Stimulated activated naive CD8-positive, alpha-beta T cell treated with anti-CD3 and anti-CD28 coated beads, Interleukin-15, Interleukin-2, amounts not matched to agents 100 U/mL and 50 U/mL, for 24 hours (primary cell): ENCODE measurements around the gene EBF3.
A peak's percentile ranks its signal among the peaks of the same experiment; 100 is the strongest.

Source experiments
- ATAC-seq: fragments of 150-1000 bp; cut with Tn5 transposase; one replicate; pipeline ENCODE4 v1.10.0; 2021
- DNase-seq: peaks from one replicate; pipeline ENCODE4 v3.0.0; 2021

The EBF3 gene

DNA sequence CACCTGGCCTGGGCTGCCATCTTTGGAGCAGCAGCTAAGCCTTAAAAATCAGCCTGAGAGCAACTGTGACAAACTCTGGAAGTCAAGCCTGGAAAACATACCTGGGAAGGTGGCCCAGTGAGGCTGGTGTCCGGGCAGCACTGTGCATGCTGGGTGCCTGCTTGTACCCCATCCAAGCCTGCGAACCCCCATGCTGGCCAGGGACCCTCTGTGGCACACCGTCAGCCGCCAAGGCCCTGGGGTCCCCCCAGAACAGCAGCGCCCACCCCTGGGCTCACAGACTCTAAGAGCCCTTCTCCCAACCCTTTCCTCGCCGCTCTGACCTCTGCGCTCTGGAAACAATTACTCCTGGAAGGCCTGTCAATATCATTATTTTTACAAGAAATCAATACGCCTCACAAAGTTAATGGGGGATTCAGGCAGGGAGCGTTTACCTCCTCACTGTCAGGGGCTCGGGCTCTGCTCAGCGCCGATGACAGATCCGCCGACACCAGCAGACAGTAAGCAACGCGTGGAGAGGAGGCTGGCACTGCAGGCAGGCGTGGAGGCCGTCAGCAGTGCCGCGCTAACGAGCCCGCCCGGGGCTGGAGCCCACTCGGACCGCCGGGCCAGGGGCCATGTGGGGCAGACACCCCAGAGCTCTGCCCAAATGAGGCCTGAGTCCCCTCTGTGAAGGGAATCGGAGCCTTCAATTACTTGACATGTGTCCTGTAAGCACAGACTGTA, 54.4 kb downstream of the EBF3 start:
- ATAC-seq: no peak
- DNase-seq: no peak

DNA sequence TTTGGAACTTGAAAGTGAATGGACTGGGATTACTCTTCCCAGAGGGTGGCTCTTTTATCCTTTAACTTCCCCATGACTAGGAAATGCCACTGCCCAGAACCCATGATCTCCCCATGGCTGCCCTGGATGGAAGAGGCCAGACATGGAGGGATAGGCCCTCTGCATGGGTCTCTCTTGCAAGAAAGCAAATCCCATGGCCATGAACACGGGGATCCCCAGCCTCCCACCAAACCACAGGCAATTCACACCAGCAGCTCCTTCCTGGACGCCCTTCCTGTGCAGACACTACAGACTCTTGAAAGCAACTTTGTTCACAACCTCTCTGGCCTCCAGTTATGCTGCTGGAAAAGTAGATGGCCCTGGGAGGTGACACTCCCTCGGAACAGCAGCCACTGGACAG, 55.0 kb downstream of the EBF3 start:
- DNase-seq: no peak
- ATAC-seq: no peak

DNA sequence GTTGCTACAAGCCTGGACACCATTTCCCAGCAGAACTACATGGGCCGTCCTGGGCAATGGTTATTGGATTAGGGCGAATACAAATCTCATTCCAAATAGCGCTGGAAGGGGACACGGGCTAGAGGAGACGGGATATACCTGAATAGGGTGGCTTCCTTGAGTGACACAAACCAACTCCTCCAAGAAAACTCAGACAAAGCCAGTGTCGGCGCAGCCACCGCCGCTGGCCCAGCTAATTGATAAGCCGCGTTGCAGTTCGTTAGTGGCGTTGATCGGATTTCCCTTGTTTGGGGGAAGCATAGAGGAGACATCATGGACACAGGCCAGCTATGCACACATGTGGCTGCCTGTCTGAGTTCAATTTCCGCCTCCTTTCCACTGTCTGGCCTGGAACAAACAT, 55.7 kb downstream of the EBF3 start:
- ATAC-seq: no peak
- DNase-seq: no peak

DNA sequence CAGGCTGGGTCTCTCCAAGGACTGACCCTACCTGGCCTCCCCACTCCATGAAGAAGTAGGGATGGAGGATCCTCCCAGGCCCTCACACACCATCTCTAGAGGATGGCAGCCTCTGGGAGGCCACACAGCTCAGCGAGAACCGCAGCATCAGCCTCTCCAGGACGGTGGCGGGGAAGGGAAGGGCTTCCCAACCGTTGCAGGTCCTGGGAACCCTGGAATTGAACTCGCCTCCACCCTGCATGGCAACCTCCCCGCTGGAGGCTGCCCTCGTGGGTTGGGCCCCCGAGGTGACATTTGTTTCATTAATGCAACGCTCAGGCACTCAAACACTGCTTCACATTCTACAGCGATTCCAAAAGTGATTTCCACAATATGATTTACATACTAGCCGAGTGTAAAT, 58.5 kb downstream of the EBF3 start:
- ATAC-seq (no peak), DNase-seq (no peak)

DNA sequence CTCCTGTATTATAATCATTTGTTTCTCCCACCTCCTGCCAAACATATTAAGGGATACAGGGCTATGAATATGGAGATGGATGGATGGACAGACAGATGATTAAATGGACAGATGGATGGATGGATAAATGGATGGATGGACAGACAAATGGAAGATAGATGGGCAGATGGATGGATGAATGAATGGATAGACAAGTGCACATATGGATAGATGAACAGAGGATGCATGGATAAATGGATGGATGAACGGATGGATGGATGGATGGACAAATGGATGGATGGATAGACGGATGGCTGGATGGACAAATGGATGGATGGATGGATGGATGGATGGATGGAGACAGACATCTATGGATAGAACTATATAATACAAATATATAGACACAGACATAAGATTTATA, 59.8 kb downstream of the EBF3 start:
- DNase-seq (no peak), ATAC-seq (no peak)

DNA sequence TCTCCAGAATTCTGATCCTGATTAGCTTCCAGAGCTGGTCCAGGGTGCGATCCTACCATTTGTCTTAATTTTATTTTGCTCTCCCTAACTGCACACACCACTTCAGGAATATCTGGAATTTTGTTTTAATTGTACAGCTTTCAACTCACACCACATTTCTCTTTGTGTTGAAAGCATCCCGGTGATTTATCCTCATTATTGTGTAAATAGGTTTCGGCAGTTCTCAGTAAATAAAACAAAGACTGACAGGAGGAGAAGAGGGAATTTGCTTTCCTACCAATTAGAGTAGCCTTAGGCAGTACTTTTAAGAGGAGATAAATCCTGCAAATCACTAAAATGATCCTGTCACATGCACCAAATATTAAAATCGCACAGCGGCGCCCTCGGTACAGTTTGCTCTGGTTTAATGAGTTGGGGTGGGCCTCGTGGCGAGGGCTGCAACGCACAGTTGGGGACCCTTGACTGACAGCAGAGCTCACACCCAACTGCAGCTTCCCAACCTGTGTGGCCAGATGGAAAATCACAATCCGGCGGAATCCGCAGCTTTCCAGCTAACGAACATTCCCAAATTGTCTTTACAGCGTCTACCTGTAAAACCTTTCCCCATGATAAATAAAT, 62.6 kb downstream of the EBF3 start:
- DNase-seq (no peak), ATAC-seq (no peak)

DNA sequence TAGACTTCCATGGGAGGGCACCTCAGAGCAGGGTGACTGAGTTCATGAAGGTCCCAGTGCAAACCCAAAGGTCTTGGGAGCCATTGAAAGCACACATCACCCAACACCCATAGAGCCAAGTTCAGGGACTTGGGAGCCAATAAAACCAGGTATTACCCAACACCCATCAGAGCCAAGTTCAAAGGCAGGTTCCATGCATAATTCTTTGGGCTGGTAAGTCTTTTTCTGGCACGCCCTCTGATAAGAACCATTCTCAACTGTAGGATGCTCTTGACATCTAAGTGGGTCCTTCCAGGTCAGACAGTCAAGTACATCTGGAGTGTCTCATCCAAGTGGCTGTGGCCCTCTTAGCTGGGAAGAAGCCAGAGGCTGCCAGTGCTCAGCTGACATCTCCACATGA, 63.2 kb downstream of the EBF3 start:
- DNase-seq (no peak), ATAC-seq (no peak)

DNA sequence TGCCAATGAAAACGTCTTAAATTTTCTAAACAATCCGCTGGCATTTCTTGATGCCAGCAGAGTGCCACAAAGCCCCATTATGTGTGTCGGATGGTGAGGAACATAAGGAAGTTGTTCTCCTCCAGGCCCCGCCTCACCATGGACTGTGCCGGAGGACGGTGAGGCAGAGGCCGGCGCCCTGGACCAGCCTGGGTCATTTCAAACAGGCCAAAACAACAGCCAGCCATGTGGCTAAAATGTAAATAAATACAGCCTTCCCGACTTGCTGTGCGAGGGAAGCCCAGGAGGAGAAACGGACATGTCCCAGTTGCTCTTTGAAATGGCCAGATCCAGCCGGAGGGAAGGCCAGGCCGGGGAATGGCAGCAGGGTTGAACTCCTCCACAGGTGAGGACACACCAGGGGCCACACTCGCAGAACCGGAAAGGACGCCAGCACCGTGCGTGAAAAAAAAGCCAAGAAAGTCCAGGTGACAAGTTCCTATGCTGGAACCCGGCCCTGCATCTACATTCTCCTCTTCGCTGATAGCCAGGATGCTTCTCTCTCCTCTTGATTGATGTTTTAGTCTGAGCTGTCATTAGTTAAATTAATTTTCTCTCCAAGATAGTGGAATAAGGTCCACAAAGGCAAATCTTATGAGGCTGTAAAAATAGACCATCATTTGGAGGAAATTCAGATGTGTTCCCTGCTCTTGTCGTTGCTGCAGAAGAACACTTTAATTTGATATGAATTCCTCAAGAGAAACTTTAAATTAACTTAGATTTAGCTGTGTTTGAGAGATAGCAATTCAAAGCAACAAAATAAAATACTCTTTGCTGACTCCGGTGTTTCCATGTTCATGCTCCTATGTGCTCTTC, 64.6 kb downstream of the EBF3 start:
- DNase-seq: no peak
- no peak for ATAC-seq

DNA sequence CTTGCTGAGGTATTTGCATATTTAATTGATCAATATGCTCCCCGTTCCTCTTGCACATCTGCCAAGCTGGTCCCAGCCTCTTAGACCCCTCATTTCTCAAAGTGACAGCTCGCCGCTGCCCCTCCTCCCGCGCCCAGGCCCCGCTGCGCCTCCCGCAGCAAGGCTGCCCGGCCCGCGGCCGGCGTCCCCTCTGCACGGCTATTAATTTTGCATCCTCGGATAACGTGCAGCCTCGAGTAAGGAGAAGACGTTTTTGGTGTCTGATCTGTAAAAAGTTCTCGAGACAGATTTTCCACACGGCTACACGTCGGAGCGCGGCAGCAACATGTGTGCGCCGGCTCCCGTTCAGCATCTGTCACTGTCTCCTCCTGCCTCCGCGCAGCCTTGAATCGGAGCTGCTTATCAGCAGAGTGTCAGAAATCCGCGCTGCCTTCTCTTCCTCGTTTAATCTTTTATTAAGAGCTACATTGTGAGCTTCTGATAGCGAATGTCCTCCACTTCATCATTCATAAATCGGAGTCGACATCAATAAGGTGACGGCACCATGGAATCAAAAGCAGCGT, 65.3 kb downstream of the EBF3 start:
- ATAC-seq (no peak), DNase-seq (no peak)

DNA sequence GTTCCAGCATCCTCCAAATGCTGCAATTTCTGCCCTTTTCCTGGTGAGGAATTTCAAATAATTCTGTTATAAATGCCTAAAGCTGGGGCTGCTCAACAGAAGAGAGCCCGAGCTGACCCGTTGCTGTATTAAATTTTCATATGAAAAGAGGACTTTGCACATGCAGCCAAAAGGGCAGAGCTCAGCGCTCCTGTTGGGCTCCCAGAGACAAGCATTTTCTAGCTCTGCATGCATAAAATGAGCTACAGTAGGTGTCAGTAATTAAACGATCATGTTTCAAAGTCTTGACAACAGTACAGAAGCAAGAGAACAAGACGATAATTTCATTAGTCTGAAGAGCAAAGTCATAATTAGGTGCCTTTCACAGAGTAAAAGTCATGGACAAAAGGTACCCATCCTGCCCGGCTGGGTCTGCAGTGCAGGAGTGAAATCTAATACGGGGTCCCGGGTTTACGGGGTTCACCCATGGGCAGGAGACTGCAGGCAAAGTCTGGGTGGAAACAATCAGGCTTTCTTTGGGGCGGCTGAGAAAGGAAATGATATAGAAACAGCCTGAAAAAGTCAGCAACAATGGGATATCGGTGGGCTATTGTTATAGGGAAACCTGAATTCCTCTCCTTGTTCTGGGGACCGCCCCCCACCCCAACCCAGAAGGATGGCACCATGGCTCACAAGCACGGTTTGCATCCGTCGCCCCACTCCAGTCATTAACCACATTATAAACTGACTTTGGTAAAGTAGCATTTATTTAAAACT, 66.0 kb downstream of the EBF3 start:
- ATAC-seq: no peak
- no peak for DNase-seq

DNA sequence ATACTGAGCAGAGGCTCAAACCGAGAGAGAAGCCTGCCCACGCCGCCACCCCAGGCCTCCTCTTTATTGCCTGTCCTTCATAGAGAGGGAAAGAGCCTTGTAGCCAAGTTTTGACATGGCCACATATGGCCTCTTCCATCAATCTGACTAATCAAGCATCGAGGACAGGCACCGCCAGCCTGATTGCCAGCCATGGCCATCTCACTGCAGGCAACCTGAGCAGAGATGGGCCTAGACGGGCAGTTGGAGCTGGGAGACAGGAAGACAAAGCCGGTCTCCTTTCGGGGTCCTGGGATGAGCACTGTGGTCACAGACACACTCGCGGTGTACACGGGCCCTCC, 67.2 kb downstream of the EBF3 start:
- DNase-seq (no peak), ATAC-seq (no peak)

DNA sequence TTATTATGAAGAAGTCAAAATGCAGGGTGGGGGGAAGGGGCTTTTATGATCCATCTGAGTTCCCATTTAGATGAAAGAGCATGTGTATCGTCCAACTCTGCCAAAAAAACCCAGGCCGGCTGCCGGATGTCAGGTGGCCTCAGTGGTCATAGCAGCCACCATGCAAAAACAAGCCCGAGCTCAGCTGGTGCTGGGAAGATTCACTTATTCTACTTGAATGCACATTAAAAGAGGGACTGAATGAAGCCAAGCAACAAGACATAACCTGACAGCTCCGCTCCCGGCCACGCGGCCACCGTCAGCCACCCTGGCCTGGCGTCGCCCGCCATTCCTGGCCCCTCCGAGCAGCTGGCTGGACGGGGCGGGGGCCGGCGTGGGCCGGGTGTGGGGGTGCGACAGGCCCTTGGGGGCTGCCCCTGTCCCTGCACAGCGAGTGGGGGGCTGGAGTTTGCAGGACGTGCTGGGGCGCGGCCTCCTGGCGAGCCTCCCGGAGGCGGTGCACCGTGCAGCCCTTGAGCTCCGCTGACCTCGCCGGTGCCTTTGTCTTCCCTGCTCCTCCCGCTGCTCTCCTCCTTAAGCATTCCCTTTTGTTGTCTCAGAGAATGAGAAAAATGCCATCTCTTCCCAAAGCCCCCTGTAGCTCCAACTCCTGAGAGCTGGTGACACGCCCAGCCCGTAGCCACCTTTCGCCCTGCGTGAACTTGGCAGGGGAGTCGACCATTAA, 67.8 kb downstream of the EBF3 start:
- no peak for DNase-seq

DNA sequence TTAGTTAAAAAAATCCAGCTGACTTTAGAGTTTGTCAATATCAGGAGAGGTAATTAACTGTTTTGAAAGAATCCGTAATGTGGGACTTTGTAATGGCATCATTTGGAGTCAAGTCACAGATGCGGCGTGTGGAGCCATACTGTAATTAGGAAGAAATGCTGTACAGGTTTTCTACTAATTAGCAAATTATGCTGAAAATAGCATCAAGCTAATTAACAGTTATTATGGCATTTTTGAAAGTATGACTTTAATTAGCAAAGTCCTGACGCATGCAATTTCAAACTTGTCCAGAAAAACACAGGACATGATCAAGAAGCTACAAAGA, 68.3 kb downstream of the EBF3 start:
- ATAC-seq (no peak), DNase-seq (no peak)

More for the DNA sequence above, 67.8 kb downstream of the EBF3 start:
- no peak for ATAC-seq

DNA sequence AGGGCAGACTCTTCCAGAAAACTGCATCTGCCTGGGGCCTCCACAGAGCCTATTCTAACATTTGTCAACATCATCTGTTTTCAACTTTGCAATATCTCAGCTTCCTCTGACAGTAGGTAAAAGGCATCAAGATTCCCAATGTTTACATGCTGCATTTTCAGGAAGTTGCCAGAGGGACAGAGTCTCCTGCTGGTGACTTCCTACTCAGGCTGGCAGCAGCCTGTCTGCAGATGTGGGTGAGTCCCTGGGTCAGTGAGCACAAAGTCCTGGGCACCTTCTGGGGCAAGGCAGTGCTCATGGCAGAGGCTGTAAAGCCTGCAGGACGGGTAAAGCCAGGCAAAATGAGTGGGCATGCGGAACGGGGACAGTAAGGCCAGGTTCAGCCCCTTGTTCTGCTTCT, 69.4 kb downstream of the EBF3 start:
- DNase-seq (no peak), ATAC-seq (no peak)

DNA sequence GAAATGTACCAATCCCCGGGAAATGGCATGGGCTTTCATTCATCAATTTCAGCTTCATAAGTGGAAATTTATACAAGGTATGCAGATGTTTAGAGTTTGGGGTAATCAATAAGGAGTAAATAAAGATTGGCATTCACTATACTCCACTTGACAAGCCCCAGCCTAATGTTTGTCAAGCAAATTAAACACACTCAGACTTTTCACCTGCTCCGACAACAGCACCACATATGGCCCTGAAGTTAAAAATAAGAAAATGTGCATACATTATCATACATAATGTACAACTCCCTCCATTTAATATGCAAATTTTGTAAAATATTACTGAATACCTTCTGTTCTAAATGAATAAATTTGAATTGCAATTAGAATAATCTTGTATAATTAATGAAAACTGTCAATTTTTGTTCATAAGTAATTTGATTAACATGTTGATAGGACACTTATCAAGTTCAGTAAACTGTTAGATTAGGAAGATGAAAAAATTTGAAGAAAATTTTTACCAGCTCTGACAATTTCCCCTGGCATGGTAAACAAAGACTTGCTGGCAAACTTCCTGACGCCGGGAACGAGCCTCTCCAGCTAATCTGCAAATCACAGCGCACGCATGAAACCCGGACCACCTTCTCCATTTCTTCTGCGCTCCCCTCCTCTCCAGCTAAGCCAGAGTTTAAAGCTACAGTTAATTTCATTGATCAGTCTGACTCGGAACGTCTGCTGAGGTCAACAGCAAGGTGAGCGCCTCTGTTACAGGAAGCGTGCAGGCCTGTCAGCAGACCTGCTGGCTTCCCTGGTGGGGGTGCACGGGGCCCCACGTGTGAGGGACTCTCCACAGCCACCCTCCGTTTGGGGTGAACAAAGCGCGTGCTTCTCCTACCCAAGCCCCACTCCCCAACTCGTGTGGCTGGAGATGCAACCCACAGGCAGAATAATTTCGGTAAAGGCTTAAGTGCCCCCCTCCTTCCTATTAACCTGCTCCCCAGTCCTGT, 70.7 kb downstream of the EBF3 start:
- ATAC-seq (no peak), DNase-seq (no peak)

DNA sequence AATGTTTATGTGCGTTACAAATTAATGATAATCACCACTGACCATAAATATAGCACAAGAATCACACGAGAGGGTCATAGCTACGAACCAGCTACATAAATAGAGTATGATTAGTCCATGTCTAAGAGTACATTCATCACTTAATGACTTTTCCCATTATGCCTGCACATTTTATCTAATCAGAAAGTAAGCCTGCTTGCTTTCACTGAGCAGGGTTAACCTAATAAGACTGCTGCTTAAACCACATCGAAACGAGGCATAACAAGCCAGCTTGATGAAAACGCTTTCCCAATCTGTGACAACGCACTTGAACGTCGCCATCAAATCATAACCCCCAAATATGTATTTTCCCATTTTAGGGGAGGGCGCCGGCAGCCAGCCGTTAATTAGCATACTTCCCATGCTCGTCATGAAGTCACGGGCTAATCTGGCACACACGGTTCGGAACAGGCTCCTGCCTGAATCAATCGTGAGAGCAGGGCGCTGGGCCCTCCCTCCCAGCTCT, 71.5 kb downstream of the EBF3 start:
- ATAC-seq: no peak

DNA sequence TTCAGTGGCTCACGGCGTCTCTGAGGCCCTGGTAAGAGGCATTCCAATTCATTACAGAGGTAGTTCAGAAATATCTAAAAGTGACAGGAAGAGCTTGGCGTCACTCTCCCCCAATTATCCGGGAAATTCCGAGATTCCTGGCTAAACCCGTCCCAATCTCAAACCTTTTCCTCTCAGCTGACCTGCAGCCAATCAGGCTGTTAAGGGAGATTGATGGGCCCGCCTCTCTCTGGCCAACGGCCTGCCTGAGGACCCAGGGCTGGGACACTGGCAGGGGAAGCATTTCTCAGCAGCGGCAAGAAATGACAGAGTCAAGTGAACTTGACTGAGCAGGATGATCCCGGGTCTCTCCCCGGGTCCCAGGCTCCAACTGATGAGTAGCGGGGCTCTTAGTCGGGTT, 72.3 kb downstream of the EBF3 start:
- ATAC-seq: no peak
- DNase-seq: no peak

More for the DNA sequence above, 71.5 kb downstream of the EBF3 start:
- DNase-seq: no peak

DNA sequence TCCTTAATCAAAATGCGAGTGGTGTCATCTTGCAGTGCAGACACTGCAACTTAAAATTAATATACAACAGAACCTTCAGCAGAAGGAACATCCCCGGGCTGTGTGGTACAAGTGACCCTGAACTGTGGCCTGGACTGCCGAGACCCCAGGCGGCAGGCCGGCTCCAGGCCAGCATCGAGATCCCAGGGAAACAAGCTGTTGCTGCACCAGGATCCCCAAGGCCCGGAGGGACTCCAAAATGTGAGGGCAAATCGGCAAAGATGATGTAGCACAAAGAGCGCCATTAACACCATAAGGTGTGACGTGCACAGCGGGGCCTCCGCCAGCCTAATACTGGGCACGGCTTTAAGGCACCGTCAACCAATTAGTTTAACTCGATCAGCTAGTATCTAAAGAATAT, 73.9 kb downstream of the EBF3 start:
- DNase-seq (no peak), ATAC-seq (no peak)

DNA sequence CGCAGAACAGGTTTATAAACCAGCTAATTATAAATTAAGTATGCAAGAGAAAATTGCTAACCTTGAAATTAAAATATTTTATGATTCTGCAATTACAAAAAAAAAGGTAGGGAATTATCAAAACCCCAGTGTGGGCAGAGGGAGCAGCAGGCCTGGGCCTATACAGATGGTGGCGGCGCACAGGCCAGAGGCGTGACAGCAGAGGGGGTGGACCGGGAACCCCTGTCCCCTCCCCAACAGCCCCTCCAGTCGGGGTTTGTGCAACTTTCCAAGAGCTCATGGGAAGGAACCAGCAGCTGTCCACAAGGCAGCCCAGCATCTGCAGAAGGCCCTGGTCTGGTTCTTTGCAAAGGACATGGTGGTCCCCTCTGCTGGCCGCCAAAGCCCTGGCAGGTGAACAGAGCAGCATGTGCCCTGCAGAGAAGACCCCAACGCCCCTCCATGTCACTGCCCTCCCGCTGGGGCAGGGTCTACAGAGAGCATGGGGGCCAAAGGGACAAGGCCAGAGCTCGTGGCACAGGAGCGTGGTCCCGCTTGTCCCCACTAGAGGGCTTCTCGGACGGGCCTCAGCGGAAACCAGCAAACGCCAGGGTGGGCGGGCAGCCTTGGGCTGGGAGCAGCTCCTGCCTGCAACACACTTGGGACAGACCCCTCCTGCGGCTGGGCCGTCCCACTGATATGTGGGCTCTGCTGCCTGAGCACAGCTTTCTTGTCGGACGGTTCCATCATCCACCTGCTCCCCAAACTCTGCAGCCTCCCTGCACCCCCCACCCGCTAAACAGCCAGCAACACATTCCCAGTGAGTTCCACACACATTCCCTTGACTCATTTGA, 75.1 kb downstream of the EBF3 start:
- DNase-seq (peak; percentile 67), ATAC-seq (peak; percentile 68)
